ENCODE data around the gene PPM1H. TPM values are rescaled to one million over a fixed set of nuclear protein-coding genes. Genes with fewer than 3 reads are reported as not detected.

The PPM1H gene
- total RNA-seq = 1.9 and 3.1 TPM in 2 replicates

DNA sequence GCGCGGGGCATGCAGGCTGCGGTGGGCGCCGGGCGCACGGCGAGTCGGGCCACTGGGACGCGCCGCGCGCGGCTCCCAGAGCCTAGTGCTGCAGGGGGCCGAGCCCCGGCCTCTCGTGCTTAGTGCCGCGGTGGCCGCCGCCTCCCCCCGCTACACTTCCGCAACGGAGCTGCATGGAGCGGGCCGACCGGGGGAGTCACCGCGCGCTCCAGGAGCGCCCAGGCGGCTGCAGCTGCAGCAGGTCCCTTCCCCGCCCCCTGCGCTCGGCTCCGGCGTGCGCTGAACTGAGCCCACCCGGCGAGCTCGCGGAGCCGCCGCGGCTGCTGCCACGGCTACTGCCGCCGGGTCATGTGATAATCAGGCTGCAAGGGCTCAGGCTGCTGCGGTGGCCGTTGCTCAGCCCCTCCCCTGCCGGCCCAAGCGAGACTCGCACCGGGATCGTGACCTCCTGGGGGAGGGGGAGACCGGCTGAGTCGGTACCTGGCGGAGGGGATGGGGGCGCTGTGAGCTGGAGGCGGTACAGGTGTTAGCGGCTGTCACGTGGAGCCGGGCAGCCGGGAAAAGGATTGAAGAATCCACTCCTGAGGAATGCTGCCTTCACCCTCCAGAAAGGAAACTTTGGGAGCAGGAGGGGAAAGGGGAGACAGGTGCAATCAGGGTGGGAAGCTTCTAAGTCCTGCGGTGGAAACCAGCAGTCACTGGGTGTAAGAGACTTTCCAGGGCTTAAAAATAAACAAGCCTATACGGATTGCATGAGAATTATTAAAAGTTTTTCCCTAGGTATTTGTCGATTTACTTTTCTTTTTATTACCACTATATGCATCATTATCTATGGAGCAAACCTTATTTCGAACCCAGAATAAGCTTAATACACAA lies at the start of gene PPM1H:
Gene PPM1H (minus strand): TSS at position 352 of the 876 bp plus-strand sequence. CDS start 414 bp downstream, outside the sequence.

Other genes with a start within 250 kb of the PPM1H start
- not detected in 2 replicates for gene AVPR1A, start 216.1 kb upstream of the PPM1H start, total RNA-seq

Data from bladder microvascular endothelial cell (primary cell).